GM12864 (cell line): ENCODE measurements around the gene TSPAN17.
"Not testable (repeated sequence)": the region's sequence is repeated elsewhere in the genome, so short reads cannot be mapped to it uniquely, and the experiment has no call there.

Experiments
- DNase-seq: peaks from one replicate; pipeline ENCODE4 v3.0.0-alpha.2; 2011; ENCODE audit warnings: low read depth
- H3K4me3 ChIP-seq: 2 replicates; pipeline ENCODE4 v1.5.1; 2011; ENCODE audit warnings: mild to moderate bottlenecking, low read depth, low read length, control low read depth
- CTCF ChIP-seq: IDR thresholded peaks from 2 replicates; pipeline ENCODE4 v1.5.1; 2011; ENCODE audit warnings: low read depth, mild to moderate bottlenecking, moderate library complexity, low read length, control low read depth, inconsistent platforms; ENCODE audit errors: missing control alignments

Gene TSPAN17

GRCh38 chr5:176647030-176647842 is at the start of gene TSPAN17:
Gene TSPAN17, plus strand, starts transcription at chr5:176647484. Its CDS starts 132 bp downstream, at chr5:176647616.
- no peak for TF ChIP-seq CTCF
- peak within 1 kb of the TSS; percentile 76 for H3K4me3 ChIP-seq
- peak; percentile 90 for DNase-seq

GRCh38 chr5:176599749-176600430 is 47.4 kb upstream of the TSPAN17 start:
- H3K4me3 ChIP-seq, DNase-seq: not testable (repeated sequence)

GRCh38 chr5:176601901-176602482 is 45.3 kb upstream of the TSPAN17 start:
- no peak for TF ChIP-seq CTCF
- no peak overlapping the region for H3K4me3 ChIP-seq
- DNase-seq, result no peak

GRCh38 chr5:176603091-176603490 is 44.2 kb upstream of the TSPAN17 start:
- no peak for DNase-seq
- no peak for TF ChIP-seq CTCF
- no peak overlapping the region for H3K4me3 ChIP-seq

- H3K4me3 ChIP-seq, result no peak overlapping the region
- no peak for TF ChIP-seq CTCF
- DNase-seq, result no peak
Measured at GRCh38 chr5:176606032-176606431, 41.3 kb upstream of the TSPAN17 start.

GRCh38 chr5:176606875-176607274 is 40.4 kb upstream of the TSPAN17 start:
- TF ChIP-seq CTCF, result no peak
- DNase-seq, result no peak

GRCh38 chr5:176608142-176608705 is 39.1 kb upstream of the TSPAN17 start:
- no peak for DNase-seq
- no peak for TF ChIP-seq CTCF
- no peak overlapping the region for H3K4me3 ChIP-seq

More at GRCh38 chr5:176606875-176607274, 40.4 kb upstream of the TSPAN17 start:
- no peak overlapping the region for H3K4me3 ChIP-seq
